ENCODE results near the gene PITPNC1. TPM values are rescaled to one million over a fixed set of nuclear protein-coding genes. Genes with fewer than 3 reads are reported as not detected.

The PITPNC1 gene
- total RNA-seq, 1 experiment from 2014 or later: 23.1 TPM

DNA sequence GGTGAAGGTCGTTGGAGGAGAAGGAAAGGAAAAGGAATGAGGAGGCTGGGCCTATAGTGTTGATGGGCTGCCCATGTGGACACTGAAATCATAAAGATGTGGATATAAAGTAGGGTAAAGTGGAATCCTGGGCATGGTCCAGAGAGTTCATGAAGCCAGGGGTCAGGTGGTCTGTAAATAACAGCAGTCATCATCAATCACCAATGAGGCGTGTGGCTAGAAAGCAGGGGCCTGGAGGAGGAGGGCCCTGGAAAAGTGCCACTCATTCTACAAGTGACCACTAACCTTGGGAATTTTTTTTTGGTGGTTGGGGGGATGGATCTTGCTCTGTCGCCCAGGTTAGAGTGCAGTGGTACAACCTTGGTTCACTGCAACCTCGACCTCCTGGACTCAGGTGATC lies 225.4 kb downstream of the PITPNC1 start:
- no peaks in the 10 kb centered on the region for H3K9me3 ChIP-seq (ENCODE audit: low read length)
- no peak for TF ChIP-seq EZH2phosphoT487 (IDR thresholded peaks at IDR 0.05; ENCODE audit: borderline replicate concordance, low read length)
- no peak for TF ChIP-seq EZH2 (IDR thresholded peaks at IDR 0.05; ENCODE audit: low read length, unreplicated experiment)
- no peak for TF ChIP-seq CTCF (conservative IDR thresholded peaks at IDR 0.05; ENCODE audit: low read depth, low read length)
- no peaks in the 10 kb centered on the region for H3K79me2 ChIP-seq (ENCODE audit: low read length)
- no peak overlapping the region for H3K27ac ChIP-seq (ENCODE audit: low read length)
- no peaks in the 10 kb centered on the region for H3K27me3 ChIP-seq (ENCODE audit: low read length)
- H3K9ac ChIP-seq (ENCODE audit: low read length): no peak overlapping the region
- H3K9me2 ChIP-seq (replicated peaks; ENCODE audit: low read length): no peaks in the 10 kb centered on the region
- DNase-seq: no peak
- ATAC-seq: no peak
- CTCF ChIA-PET: interaction anchor here (0.6 to 0.9 kb wide), 3 partner anchors 8 to 224 kb away, joined by 4 to 5 read pairs (median 4); no protein-coding TSS in a partner anchor
- no peaks in the 10 kb centered on the region for H4K20me1 ChIP-seq (ENCODE audit: low read length)
- 0 out of 2 replicates have a peak, but pooled peaks cover 4% of the 10 kb centered on the region for H3K4me1 ChIP-seq (ENCODE audit: insufficient read depth, low read length)
- H3K4me2 ChIP-seq (ENCODE audit: low read length): no peak overlapping the region
- no peaks in the 10 kb centered on the region for H3F3A ChIP-seq (ENCODE audit: low read length, unreplicated experiment)
- H2AFZ ChIP-seq (ENCODE audit: low read length): no peak overlapping the region
- H3K36me3 ChIP-seq (ENCODE audit: low read depth, low read length): no peaks in the 10 kb centered on the region
- intact Hi-C loops (cut with micrococcal nuclease): no loop called here
- POLR2A ChIA-PET (ENCODE audit: unreplicated experiment): no interaction called here
- no peak overlapping the region for H3K4me3 ChIP-seq (ENCODE audit: low read length)
- no TSS peak for BruUV-seq (replicated peaks)

DNA sequence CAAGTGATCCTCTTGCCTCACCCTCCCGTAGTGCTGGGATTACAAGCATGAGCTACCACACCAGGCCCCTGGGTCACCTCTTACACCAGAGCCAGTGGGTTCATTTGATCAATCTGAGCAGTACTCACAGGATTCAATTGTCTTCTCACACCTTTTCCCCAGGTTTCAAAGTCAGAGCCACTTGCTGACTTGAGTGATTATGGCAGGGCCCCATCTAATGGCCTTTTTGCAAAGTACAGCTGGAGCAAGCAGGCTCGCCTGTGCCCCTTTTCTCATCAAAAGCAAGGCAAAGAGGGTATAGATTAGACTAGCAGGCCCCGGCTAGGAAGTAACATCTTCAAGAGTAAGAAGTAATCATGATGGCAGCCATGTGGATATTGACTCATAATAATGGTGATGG lies 225.9 kb downstream of the PITPNC1 start:
- no peak overlapping the region for H2AFZ ChIP-seq (ENCODE audit: low read length)

More for the DNA sequence above, 225.9 kb downstream of the PITPNC1 start:
- ChIA-PET POLR2A (ENCODE audit: unreplicated experiment) (no interaction called here), CTCF (interaction anchor here (0.6 to 0.7 kb wide), 3 partner anchors 128 to 228 kb away, joined by 3 to 6 read pairs (median 3); no protein-coding TSS in a partner anchor)
- no peak overlapping the region for H3K4me3 ChIP-seq (ENCODE audit: low read length)
- peaks cover 7% of the 10 kb centered on the region; the same call in 1 of the 2 replicates for H3K4me1 ChIP-seq (ENCODE audit: insufficient read depth, low read length)
- no peaks in the 10 kb centered on the region for H3F3A ChIP-seq (ENCODE audit: low read length, unreplicated experiment)
- H3K79me2 ChIP-seq (ENCODE audit: low read length): no peaks in the 10 kb centered on the region
- H3K9me3 ChIP-seq (ENCODE audit: low read length): no peaks in the 10 kb centered on the region
- no peak overlapping the region for H3K4me2 ChIP-seq (ENCODE audit: low read length)
- intact Hi-C loops (cut with micrococcal nuclease): loop anchor here (1.0 kb wide), 2 partner anchors 128 to 225 kb away; no protein-coding TSS in a partner anchor
- DNase-seq (peak; percentile 75), ATAC-seq (peak; percentile 91)
- H3K9ac ChIP-seq (ENCODE audit: low read length): no peak overlapping the region
- no peaks in the 10 kb centered on the region for H4K20me1 ChIP-seq (ENCODE audit: low read length)
- no TSS peak for BruUV-seq (replicated peaks)
- H3K27ac ChIP-seq (ENCODE audit: low read length): no peak overlapping the region
- no peaks in the 10 kb centered on the region for H3K27me3 ChIP-seq (ENCODE audit: low read length)
- H3K36me3 ChIP-seq (ENCODE audit: low read depth, low read length): no peaks in the 10 kb centered on the region
- TF ChIP-seq EZH2 (IDR thresholded peaks at IDR 0.05; ENCODE audit: low read length, unreplicated experiment) (no peak), CTCF (conservative IDR thresholded peaks at IDR 0.05; ENCODE audit: low read depth, low read length) (peak; percentile 90)
- no peaks in the 10 kb centered on the region for H3K9me2 ChIP-seq (replicated peaks; ENCODE audit: low read length)

Data from PC-3 (cell line).